HEK293T (cell line): ENCODE results near the gene TLE2.
"Not testable (repeated sequence)": the region's sequence is repeated elsewhere in the genome, so short reads cannot be mapped to it uniquely, and the experiment has no call there.

ENCODE experiments used
- BHLHE40 ChIP-seq: fragments of 450-650 bp; IDR thresholded peaks from 2 replicates; pipeline ENCODE4 v1.6.1; 2016; ENCODE audit warnings: mild to moderate bottlenecking, moderate library complexity, borderline replicate concordance
- CTBP1 ChIP-seq: fragments of 450-650 bp; IDR thresholded peaks from 2 replicates; pipeline ENCODE4 v1.6.1; 2016; ENCODE audit warnings: borderline replicate concordance
- ELF4 ChIP-seq: fragments of 450-650 bp; IDR thresholded peaks from 2 replicates; pipeline ENCODE4 v1.6.1; 2017; ENCODE audit warnings: antibody characterized with exemption
- FOXA1 ChIP-seq: fragments of 450-650 bp; IDR thresholded peaks from 2 replicates; pipeline ENCODE4 v1.6.1; 2016; ENCODE audit warnings: mild to moderate bottlenecking
- FOXK2 ChIP-seq: fragments of 450-650 bp; IDR thresholded peaks from 2 replicates; pipeline ENCODE4 v1.6.1; 2016; ENCODE audit warnings: mild to moderate bottlenecking
- FOXM1 ChIP-seq: fragments of 450-650 bp; IDR thresholded peaks from 2 replicates; pipeline ENCODE4 v1.6.1; 2017; ENCODE audit warnings: mild to moderate bottlenecking, borderline replicate concordance
- L3MBTL2 ChIP-seq: fragments of 450-650 bp; conservative IDR thresholded peaks from 2 replicates; pipeline ENCODE4 v1.6.1; 2016; ENCODE audit warnings: mild to moderate bottlenecking
- NFRKB ChIP-seq: fragments of 450-650 bp; IDR thresholded peaks from 2 replicates; pipeline ENCODE4 v1.6.1; 2016; ENCODE audit warnings: mild to moderate bottlenecking, moderate library complexity
- PKNOX1 ChIP-seq: fragments of 450-650 bp; IDR thresholded peaks from 2 replicates; pipeline ENCODE4 v1.6.1; 2016
- SP1 ChIP-seq: fragments of 450-650 bp; IDR thresholded peaks from 2 replicates; pipeline ENCODE4 v1.6.1; 2017
- SUZ12 ChIP-seq: fragments of 450-650 bp; IDR thresholded peaks from 2 replicates; pipeline ENCODE4 v1.6.1; 2016; ENCODE audit warnings: mild to moderate bottlenecking
- TARDBP ChIP-seq: fragments of 450-650 bp; IDR thresholded peaks from 2 replicates; pipeline ENCODE4 v1.6.1; 2016
- ZNF384 ChIP-seq: fragments of 450-650 bp; IDR thresholded peaks from 2 replicates; pipeline ENCODE4 v1.6.1; 2016

GRCh38 chr19:3050016-3050415, 20.9 kb upstream of the TLE2 start:
- not testable (repeated sequence) for TF ChIP-seq NFRKB, CTBP1, L3MBTL2, ELF4, BHLHE40, SP1, TARDBP, FOXM1, SUZ12, FOXK2, FOXA1, PKNOX1, ZNF384
